MM.1S (cell line): ENCODE data around the gene SBSN.

ENCODE experiments used
- DNase-seq: peaks from one replicate; pipeline ENCODE4 v3.0.0-alpha.2; 2015
- H2AFZ ChIP-seq: fragments of 300-600 bp; sonication (generic); 2 replicates; pipeline ENCODE4 v1.6.0; 2016; ENCODE audit warnings: antibody characterized with exemption, low read length
- H3F3A ChIP-seq: fragments of 300-600 bp; sonication (generic); 2 replicates; pipeline ENCODE4 v1.6.1; 2016; ENCODE audit warnings: mild to moderate bottlenecking, antibody characterized with exemption, low read length, moderate library complexity, mixed read lengths; ENCODE audit not compliant: insufficient read depth
- H3K27ac ChIP-seq: fragments of 300-600 bp; sonication (generic); 2 replicates; pipeline ENCODE4 v1.5.1; 2016; ENCODE audit warnings: mild to moderate bottlenecking, low read length
- H3K27me3 ChIP-seq: fragments of 300-600 bp; sonication (generic); replicated peaks from 2 replicates; pipeline ENCODE4 v1.6.0; 2016; ENCODE audit warnings: low read length; ENCODE audit not compliant: insufficient read depth
- H3K36me3 ChIP-seq: fragments of 300-600 bp; sonication (generic); replicated peaks from 2 replicates; pipeline ENCODE4 v1.6.1; 2016; ENCODE audit warnings: mild to moderate bottlenecking, low read length, mixed read lengths; ENCODE audit not compliant: insufficient read depth
- H3K4me1 ChIP-seq: fragments of 300-600 bp; sonication (generic); 2 replicates; pipeline ENCODE4 v1.6.1; 2016; ENCODE audit warnings: low read length, mixed read lengths
- H3K4me2 ChIP-seq: fragments of 300-600 bp; sonication (generic); 2 replicates; pipeline ENCODE4 v1.6.0; 2016; ENCODE audit warnings: low read depth, low read length
- H3K4me3 ChIP-seq: fragments of 300-600 bp; sonication (generic); 2 replicates; pipeline ENCODE4 v1.5.1; 2016; ENCODE audit warnings: low read length, mixed read lengths
- H3K79me2 ChIP-seq: fragments of 300-600 bp; sonication (generic); 2 replicates; pipeline ENCODE4 v1.6.1; 2016; ENCODE audit warnings: mixed run types, low read length, mixed read lengths
- H3K9ac ChIP-seq: fragments of 300-600 bp; sonication (generic); 2 replicates; pipeline ENCODE4 v1.6.1; 2016; ENCODE audit warnings: low read length, mixed read lengths
- H3K9me2 ChIP-seq: fragments of 300-600 bp; sonication (generic); replicated peaks from 2 replicates; pipeline ENCODE4 v1.6.1; 2016; ENCODE audit warnings: mild to moderate bottlenecking, low read length, mixed read lengths; ENCODE audit not compliant: insufficient read depth
- H3K9me3 ChIP-seq: fragments of 300-600 bp; sonication (generic); replicated peaks from 2 replicates; pipeline ENCODE4 v1.6.1; 2016; ENCODE audit warnings: mild to moderate bottlenecking, low read length, mixed read lengths; ENCODE audit not compliant: insufficient read depth
- H4K20me1 ChIP-seq: fragments of 300-600 bp; sonication (generic); 2 replicates; pipeline ENCODE4 v1.6.1; 2016; ENCODE audit warnings: mild to moderate bottlenecking, low read length, moderate library complexity, mixed read lengths; ENCODE audit not compliant: insufficient read depth
- CTCF ChIP-seq: fragments of 300-600 bp; sonication (generic); IDR thresholded peaks from 2 replicates; pipeline ENCODE4 v1.5.1; 2016; ENCODE audit warnings: antibody characterized with exemption, low read length, mixed read lengths
- EZH2 ChIP-seq: fragments of 300-600 bp; sonication (generic); optimal IDR thresholded peaks from 2 replicates; pipeline ENCODE3; 2017; ENCODE audit warnings: low read depth, mild to moderate bottlenecking, antibody characterized with exemption, low read length, mixed read lengths
- EZH2phosphoT487 ChIP-seq: fragments of 300-600 bp; sonication (generic); IDR thresholded peaks from 2 replicates; pipeline ENCODE4 v1.6.1; 2018; ENCODE audit warnings: antibody characterized with exemption, low read length

The SBSN gene

GRCh38 chr19:35562336-35562735, 34.2 kb upstream of the SBSN start:
- DNase-seq = no peak
- Histone ChIP-seq H3K79me2 (no peaks in the 10 kb centered on the region), H3K4me1 (no peaks in the 10 kb centered on the region), H3K27me3 (peaks cover 82% of the 10 kb centered on the region), H3K27ac (no peak overlapping the region), H3K9ac (no peak overlapping the region), H3K9me3 (no peaks in the 10 kb centered on the region), H2AFZ (no peak overlapping the region), H3K4me3 (no peak overlapping the region), H3F3A (no peaks in the 10 kb centered on the region), H4K20me1 (no peaks in the 10 kb centered on the region), H3K9me2 (no peaks in the 10 kb centered on the region), H3K4me2 (no peak overlapping the region), H3K36me3 (no peaks in the 10 kb centered on the region)
- no peak for TF ChIP-seq CTCF
- no peak for TF ChIP-seq EZH2phosphoT487

- H3K9me3 ChIP-seq = no peaks in the 10 kb centered on the region
- DNase-seq = no peak
- H3K4me1 ChIP-seq = no peaks in the 10 kb centered on the region
Observed at GRCh38 chr19:35561436-35561835, 33.3 kb upstream of the SBSN start.

GRCh38 chr19:35560677-35561076, 32.6 kb upstream of the SBSN start:
- peaks cover 87% of the 10 kb centered on the region for H3K27me3 ChIP-seq
- TF ChIP-seq EZH2phosphoT487 (no peak), CTCF (no peak), EZH2 (no peak)
- H3K36me3 ChIP-seq = no peaks in the 10 kb centered on the region
- no peaks in the 10 kb centered on the region for H4K20me1 ChIP-seq
- H2AFZ ChIP-seq = no peak overlapping the region
- no peak overlapping the region for H3K9ac ChIP-seq
- no peak overlapping the region for H3K4me3 ChIP-seq
- no peaks in the 10 kb centered on the region for H3K79me2 ChIP-seq
- H3K9me3 ChIP-seq = no peaks in the 10 kb centered on the region
- H3K27ac ChIP-seq = no peak overlapping the region
- H3K9me2 ChIP-seq = no peaks in the 10 kb centered on the region
- H3K4me1 ChIP-seq = no peaks in the 10 kb centered on the region
- H3F3A ChIP-seq = no peaks in the 10 kb centered on the region
- DNase-seq = no peak
- H3K4me2 ChIP-seq = no peak overlapping the region

More at GRCh38 chr19:35561436-35561835, 33.3 kb upstream of the SBSN start:
- H3K4me2 ChIP-seq = no peak overlapping the region
- no peak overlapping the region for H3K4me3 ChIP-seq
- TF ChIP-seq EZH2phosphoT487 (no peak), CTCF (no peak), EZH2 (no peak)
- no peaks in the 10 kb centered on the region for H3K79me2 ChIP-seq
- H2AFZ ChIP-seq = no peak overlapping the region
- H4K20me1 ChIP-seq = no peaks in the 10 kb centered on the region
- no peaks in the 10 kb centered on the region for H3K9me2 ChIP-seq
- no peak overlapping the region for H3K9ac ChIP-seq
- H3K36me3 ChIP-seq = no peaks in the 10 kb centered on the region
- no peaks in the 10 kb centered on the region for H3F3A ChIP-seq
- H3K27ac ChIP-seq = no peak overlapping the region
- H3K27me3 ChIP-seq = peaks cover 82% of the 10 kb centered on the region
